Activated CD4-positive, CD25-positive, alpha-beta regulatory T cell treated with anti-CD3 and anti-CD28 coated beads, Interleukin-2, amount 50 U/mL, for 24 hours (primary cell): ENCODE data around the gene ARHGAP22.

Experiments used
- ATAC-seq, 2 donors: fragments of 150-1000 bp; cut with Tn5 transposase; one replicate each; pipeline ENCODE4 v1.10.0; 2021; ENCODE audit warnings: mild to moderate bottlenecking in 1 of 2, moderate library complexity in 1 of 2

Gene ARHGAP22

DNA sequence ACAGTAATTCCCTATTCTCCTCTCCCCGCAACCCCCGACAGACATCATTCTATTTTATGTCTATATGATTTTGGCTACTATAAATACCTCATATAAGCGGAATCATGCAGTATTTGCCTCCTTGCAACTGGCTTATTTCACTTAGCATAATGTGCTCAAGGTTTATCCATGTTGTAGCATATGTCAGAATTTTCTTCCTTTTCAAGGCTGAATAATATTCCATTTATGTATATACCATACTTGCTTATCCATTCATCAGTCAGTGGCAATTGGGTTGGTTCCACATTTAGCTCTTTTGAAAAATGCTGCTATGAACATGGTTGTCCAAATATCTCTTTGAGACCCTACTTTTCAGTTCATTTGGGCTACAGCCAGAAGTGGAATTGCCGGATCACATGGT, 191.9 kb downstream of the ARHGAP22 start:
- no peak for ATAC-seq

- no peak for ATAC-seq
These were observed 192.8 kb downstream of the ARHGAP22 start for GRCh38 chr10:48412081-48412480.

DNA sequence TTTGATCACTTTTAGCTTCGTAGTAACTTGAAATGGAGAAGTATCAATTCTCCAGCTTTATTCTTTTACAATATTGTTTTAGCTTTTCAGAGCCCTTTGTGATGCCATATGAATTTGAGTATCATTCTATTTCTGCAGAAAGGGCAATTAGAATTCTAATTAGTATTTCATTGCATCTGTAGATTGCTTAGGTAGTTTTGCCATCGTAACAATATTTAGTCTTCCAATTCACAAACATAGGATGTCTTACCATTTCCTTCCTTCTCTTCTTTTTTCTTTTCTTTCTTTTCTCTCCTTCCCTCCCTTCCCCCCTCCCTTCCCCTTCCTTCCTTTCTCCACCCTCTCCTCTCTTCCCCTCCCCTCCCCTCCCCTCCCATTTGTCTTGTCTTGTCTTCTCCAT, 193.4 kb downstream of the ARHGAP22 start:
- no peak for ATAC-seq

DNA sequence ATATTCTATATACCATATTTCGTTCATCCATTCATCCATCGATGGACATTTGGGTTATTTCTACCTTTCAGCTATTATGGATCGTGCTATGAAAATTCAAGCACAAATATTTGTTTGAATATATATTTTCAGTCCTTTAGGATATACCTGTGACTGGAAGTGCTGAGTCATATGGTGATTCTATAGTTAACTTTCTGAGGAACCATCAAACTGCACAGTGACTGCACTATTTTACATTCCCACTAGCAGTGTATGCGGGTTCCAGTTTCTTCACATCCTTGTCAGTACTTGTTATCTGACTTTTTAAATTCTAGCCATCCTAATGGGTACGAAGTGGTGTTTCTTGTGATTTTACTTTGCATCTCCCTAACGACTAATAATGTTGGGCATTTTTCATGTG, 194.4 kb downstream of the ARHGAP22 start:
- no peak for ATAC-seq

DNA sequence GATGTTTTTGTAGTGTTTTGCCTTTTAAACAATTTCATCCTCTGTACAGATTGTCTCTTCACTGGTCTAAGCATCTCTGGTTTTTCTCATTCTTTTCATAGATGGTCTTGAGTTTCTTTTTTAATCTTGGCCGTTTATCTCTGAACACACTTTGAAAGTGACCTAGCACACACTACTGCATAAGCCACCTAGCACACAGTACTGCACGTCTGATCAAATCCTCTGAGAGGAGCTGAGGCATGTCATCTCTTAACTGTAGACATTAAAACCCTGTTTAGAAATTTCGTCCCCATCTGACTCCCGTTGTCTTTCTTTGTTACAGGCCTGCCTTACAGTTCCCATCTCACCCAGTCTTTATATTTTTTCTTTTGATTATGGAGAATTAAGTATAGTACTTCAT, 198.2 kb downstream of the ARHGAP22 start:
- ATAC-seq = no peak

- no peak for ATAC-seq
These were observed 198.7 kb downstream of the ARHGAP22 start for GRCh38 chr10:48406204-48406603.

DNA sequence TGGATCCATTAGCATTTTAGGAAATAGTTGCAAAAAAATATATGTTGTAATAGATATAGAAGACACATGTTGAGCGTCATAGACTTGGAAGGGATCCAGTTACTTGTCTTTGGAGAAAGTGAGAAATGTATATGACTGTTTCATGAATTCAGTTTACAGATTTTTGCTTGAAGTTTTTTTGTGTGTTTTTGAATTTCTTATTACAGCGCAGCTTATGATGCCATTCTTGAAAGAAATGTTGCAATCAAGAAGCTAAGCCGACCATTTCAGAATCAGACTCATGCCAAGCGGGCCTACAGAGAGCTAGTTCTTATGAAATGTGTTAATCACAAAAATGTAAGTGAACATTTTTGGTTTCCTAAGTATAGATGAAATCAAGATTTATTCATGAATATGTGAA, 200.2 kb downstream of the ARHGAP22 start:
- no peak for ATAC-seq

DNA sequence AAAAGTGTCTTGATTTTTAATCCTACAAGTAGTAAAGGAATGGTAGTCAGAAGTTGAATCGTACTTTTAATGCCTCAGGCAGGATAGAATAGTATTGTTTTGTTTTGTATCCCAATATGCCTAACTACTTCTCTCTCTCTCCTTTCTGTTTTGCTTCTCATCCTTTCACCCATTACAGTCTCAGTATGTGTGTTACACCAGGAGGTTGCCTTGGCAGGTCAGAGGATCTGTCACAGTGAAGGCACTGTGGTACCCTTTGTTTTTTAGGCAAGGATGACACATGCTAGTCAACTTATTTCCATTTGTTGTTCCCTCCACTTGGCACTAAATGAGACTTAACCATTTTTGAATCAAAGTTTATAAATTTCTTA, 204.0 kb downstream of the ARHGAP22 start:
- ATAC-seq = no peak

GRCh38 chr10:48400129-48400849, 204.6 kb downstream of the ARHGAP22 start:
- ATAC-seq = no peak

DNA sequence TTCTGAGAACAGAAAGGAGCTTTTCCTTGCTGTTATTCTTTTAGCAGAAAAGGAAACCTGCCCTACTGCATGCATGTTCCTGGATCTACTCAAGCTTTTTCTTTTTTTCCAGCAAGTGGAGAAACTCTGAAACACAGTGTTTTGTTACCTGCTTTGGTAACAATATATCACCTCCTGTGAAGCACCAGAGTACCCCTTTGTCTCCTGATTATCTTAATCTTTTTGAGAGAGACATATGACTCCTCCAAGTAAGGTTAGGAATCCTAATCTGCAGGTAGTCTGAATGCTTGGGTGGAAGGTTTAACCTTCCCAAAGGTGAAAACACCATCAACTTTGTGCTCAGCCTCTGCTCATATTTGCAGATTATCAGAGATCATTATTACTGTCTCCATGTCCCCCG, 205.3 kb downstream of the ARHGAP22 start:
- no peak for ATAC-seq

DNA sequence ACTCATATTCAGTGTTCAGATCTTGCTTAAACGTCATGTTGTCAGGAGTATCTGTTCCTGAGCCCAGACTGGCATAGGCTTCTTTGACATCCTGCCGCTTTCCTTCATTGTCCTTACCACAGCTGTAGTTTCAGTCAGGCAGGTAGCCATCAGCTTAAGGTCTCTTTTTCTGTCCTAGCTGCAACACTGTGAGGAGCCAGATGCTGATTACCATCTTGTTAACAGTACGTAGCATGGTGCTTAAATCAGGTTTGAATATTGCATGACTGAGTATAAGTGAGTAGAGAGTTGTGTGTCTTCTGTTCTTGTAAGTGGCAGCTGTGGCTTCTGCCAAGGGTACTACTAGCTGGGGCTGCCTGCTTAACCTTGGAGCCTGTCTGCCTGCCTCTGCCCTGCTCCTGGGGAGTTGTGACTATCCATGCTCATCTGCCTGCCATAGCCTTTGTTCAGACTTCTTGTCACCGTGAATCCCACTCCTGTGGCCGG, 205.8 kb downstream of the ARHGAP22 start:
- ATAC-seq = no peak

- no peak for ATAC-seq
These were observed 206.6 kb downstream of the ARHGAP22 start for GRCh38 chr10:48398261-48398660.
